Measurements from ENCODE around the gene FGR. TPM values are rescaled to one million over a fixed set of nuclear protein-coding genes. Genes with fewer than 3 reads are reported as not detected.
A peak's percentile ranks its signal among the peaks of the same experiment; 100 is the strongest.

The FGR gene
- total RNA-seq, 2 donors from 2014 or later, result 1.2 TPM; not detected in 1

GRCh38 chr1:27598295-27598687 lies 36.7 kb downstream of the FGR start:
- H3K27me3 Mint-ChIP-seq, result no peaks in the 10 kb centered on the region
- H3K4me1 Mint-ChIP-seq, result peaks cover 28% of the 10 kb centered on the region
- no peaks in the 10 kb centered on the region for H3K36me3 Mint-ChIP-seq (ENCODE audit: low read depth)
- H3K9me3 Mint-ChIP-seq, result no peaks in the 10 kb centered on the region
- H3K4me3 Mint-ChIP-seq, result peak overlapping the region; percentile 1
- no peak overlapping the region for H3K27ac Mint-ChIP-seq
- ATAC-seq (replicated peaks), result no peak

GRCh38 chr1:27597516-27598294 lies 37.3 kb downstream of the FGR start:
- ATAC-seq (replicated peaks), result no peak
- Mint-ChIP-seq H3K4me3 (no peak overlapping the region), H3K36me3 (ENCODE audit: low read depth) (no peaks in the 10 kb centered on the region), H3K27ac (no peak overlapping the region), H3K9me3 (no peaks in the 10 kb centered on the region), H3K4me1 (peaks cover 28% of the 10 kb centered on the region), H3K27me3 (no peaks in the 10 kb centered on the region)

- H3K4me3 Mint-ChIP-seq, result no peak overlapping the region
- H3K27ac Mint-ChIP-seq, result no peak overlapping the region
- no peaks in the 10 kb centered on the region for H3K27me3 Mint-ChIP-seq
- no peak for ATAC-seq (replicated peaks)
- no peaks in the 10 kb centered on the region for H3K9me3 Mint-ChIP-seq
- peaks cover 28% of the 10 kb centered on the region for H3K4me1 Mint-ChIP-seq
- H3K36me3 Mint-ChIP-seq (ENCODE audit: low read depth), result no peaks in the 10 kb centered on the region
Measured at GRCh38 chr1:27596986-27597385, 38.0 kb downstream of the FGR start.

DNA sequence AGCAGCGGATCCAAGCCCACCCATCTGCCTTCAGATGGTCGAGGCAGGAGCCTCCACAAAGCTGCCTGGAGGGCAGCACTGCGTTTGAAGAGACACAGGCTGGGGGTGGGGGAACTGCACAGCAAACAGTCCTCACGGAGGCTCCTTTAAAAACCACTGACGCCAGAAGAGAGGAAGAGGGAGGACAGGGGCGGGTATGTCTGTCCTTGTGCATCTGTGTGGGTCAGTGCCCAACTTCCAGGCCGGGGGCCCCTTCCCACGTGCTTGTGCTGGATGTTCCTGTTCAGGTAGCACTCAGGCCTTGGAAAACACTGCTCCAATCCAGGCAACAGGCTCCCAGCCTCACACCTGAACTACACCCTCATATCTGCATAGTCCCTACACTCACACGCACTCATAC lies 38.7 kb downstream of the FGR start:
- H3K36me3 Mint-ChIP-seq (ENCODE audit: low read depth), result no peaks in the 10 kb centered on the region
- H3K4me1 Mint-ChIP-seq, result peaks cover 28% of the 10 kb centered on the region
- ATAC-seq (replicated peaks), result no peak

DNA sequence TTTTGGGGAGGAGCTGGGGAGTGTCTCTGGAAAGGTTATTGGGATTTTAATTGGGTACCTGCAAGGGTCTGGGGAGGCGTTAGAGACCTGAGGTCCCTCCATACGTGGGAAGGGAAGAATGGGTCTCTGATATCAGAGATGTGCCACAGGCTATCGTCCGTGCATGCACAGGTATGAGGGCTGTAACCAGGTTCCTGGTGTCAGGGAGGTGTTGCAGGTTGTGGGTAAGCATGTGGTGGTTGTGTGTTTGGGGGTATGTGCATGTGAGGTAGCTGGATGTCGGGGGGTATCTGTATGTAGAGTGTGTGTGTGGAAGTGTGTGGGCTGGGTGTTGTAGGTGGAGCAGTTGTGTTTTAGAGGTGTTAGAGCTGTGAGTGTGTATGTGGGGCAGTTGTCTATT lies 39.4 kb downstream of the FGR start:
- no peak for ATAC-seq (replicated peaks)
- no peaks in the 10 kb centered on the region for H3K27me3 Mint-ChIP-seq

More for the DNA sequence above, 38.7 kb downstream of the FGR start:
- Mint-ChIP-seq H3K27ac (no peak overlapping the region), H3K9me3 (no peaks in the 10 kb centered on the region), H3K27me3 (no peaks in the 10 kb centered on the region), H3K4me3 (no peak overlapping the region)

DNA sequence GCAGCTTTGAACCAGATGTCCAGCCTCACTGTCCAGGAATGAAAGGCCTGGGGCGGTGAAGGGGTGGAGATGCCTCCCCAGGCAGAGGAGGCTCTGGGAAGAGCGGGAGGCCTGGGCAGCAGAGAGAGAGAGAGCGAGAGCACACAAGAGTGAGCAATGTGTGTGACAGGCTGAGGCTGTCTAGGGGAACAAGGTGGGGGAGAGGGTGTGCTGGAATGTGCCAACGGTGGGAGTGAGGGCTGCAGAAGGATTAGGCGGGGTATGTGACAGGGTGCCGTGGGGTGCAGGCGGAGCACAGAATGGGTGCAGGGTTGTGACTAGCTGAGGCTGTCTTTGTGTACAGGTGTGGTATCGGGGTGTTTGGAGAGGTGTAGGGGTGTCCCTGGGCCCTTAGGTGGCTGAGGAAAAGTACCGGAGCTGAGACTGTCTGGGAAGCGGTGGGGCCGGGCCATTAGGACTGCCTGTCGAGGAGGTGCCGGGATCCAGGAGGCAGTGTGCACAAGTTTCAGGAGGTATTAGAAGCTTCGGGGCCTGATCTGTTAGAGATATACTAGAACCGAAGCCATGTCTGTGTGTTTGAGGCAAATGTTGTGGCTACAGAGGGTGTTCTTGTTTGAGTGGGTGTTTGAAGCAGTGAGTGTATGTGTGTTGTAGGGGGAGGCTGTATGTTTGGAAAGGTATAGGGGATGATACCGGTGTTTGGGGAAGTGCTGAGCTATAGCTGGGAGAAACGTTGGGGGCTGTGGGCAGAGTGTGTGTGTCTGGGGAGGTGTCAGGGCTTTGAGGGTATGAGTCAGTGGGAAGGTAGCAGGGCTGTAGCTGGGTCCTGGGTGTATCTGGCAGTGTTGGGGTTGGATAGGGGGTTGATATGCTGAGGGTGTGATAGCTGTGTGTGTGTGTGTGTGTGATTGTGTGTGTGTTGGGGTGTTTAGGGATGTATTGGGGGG lies 40.1 kb downstream of the FGR start:
- H3K9me3 Mint-ChIP-seq, result no peaks in the 10 kb centered on the region
- no peaks in the 10 kb centered on the region for H3K27me3 Mint-ChIP-seq
- peaks cover 18% of the 10 kb centered on the region for H3K4me1 Mint-ChIP-seq
- H3K27ac Mint-ChIP-seq, result no peak overlapping the region
- ATAC-seq (replicated peaks), result peak; percentile 63
- H3K4me3 Mint-ChIP-seq, result no peak overlapping the region
- no peaks in the 10 kb centered on the region for H3K36me3 Mint-ChIP-seq (ENCODE audit: low read depth)

More for the DNA sequence above, 39.4 kb downstream of the FGR start:
- Mint-ChIP-seq H3K36me3 (ENCODE audit: low read depth) (no peaks in the 10 kb centered on the region), H3K27ac (no peak overlapping the region), H3K4me3 (no peak overlapping the region), H3K4me1 (peaks cover 22% of the 10 kb centered on the region), H3K9me3 (no peaks in the 10 kb centered on the region)

GRCh38 chr1:27593678-27594563 lies 41.1 kb downstream of the FGR start:
- Mint-ChIP-seq H3K9me3 (no peaks in the 10 kb centered on the region), H3K36me3 (ENCODE audit: low read depth) (no peaks in the 10 kb centered on the region)
- ATAC-seq (replicated peaks), result no peak

GRCh38 chr1:27592931-27593677 lies 41.9 kb downstream of the FGR start:
- H3K27ac Mint-ChIP-seq, result no peak overlapping the region
- H3K9me3 Mint-ChIP-seq, result no peaks in the 10 kb centered on the region
- no peaks in the 10 kb centered on the region for H3K27me3 Mint-ChIP-seq
- H3K36me3 Mint-ChIP-seq (ENCODE audit: low read depth), result no peaks in the 10 kb centered on the region
- no peak for ATAC-seq (replicated peaks)
- H3K4me3 Mint-ChIP-seq, result no peak overlapping the region
- H3K4me1 Mint-ChIP-seq, result peaks cover 7% of the 10 kb centered on the region

More at GRCh38 chr1:27593678-27594563, 41.1 kb downstream of the FGR start:
- no peak overlapping the region for H3K4me3 Mint-ChIP-seq
- no peaks in the 10 kb centered on the region for H3K27me3 Mint-ChIP-seq
- no peak overlapping the region for H3K27ac Mint-ChIP-seq
- H3K4me1 Mint-ChIP-seq, result peaks cover 11% of the 10 kb centered on the region

DNA sequence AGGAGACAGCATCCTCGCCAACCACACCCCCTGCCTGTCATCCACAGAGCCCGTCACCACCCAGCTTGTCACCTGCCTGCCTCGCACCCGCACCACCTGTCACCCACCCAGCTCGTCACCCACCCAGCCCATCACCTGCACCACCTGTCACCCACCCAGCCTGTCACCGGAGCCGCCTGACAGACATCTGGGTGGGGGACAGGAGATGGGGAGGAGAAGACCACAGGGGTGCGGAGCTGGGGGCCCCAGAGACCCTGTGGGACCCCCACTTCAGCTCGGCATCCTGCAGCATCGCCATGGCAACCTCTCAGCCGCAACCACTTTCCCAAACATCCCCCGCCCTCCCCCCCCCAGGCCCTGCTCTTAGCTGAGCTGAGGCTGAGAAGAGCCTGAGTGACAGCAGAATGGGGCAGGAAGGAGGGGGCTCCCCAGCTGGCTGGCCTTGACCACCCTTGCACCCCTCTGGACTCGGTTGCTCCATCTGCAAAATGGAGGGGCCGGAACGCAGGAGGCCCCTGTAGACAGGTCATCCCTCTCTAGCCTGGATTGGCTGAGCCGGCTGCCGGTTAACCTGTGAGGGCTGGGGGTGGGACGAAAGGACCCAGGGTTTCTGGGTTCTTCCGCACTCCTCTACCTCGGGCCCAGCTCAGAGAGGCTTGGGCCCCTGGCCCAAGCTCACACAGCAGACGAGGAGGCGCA lies 42.6 kb downstream of the FGR start:
- Mint-ChIP-seq H3K4me3 (no peak overlapping the region), H3K36me3 (ENCODE audit: low read depth) (no peaks in the 10 kb centered on the region), H3K27me3 (no peaks in the 10 kb centered on the region), H3K9me3 (no peaks in the 10 kb centered on the region), H3K4me1 (no peaks in the 10 kb centered on the region), H3K27ac (no peak overlapping the region)
- no peak for ATAC-seq (replicated peaks)

GRCh38 chr1:27591622-27592021 lies 43.4 kb downstream of the FGR start:
- Mint-ChIP-seq H3K9me3 (no peaks in the 10 kb centered on the region), H3K4me1 (no peaks in the 10 kb centered on the region), H3K27ac (no peak overlapping the region), H3K36me3 (ENCODE audit: low read depth) (no peaks in the 10 kb centered on the region), H3K27me3 (no peaks in the 10 kb centered on the region), H3K4me3 (no peak overlapping the region)
- ATAC-seq (replicated peaks), result no peak

GRCh38 chr1:27590917-27591508 lies 44.0 kb downstream of the FGR start:
- ATAC-seq (replicated peaks), result no peak
- Mint-ChIP-seq H3K36me3 (ENCODE audit: low read depth) (no peaks in the 10 kb centered on the region), H3K27ac (no peak overlapping the region), H3K9me3 (no peaks in the 10 kb centered on the region), H3K4me3 (no peak overlapping the region), H3K4me1 (no peaks in the 10 kb centered on the region), H3K27me3 (no peaks in the 10 kb centered on the region)

DNA sequence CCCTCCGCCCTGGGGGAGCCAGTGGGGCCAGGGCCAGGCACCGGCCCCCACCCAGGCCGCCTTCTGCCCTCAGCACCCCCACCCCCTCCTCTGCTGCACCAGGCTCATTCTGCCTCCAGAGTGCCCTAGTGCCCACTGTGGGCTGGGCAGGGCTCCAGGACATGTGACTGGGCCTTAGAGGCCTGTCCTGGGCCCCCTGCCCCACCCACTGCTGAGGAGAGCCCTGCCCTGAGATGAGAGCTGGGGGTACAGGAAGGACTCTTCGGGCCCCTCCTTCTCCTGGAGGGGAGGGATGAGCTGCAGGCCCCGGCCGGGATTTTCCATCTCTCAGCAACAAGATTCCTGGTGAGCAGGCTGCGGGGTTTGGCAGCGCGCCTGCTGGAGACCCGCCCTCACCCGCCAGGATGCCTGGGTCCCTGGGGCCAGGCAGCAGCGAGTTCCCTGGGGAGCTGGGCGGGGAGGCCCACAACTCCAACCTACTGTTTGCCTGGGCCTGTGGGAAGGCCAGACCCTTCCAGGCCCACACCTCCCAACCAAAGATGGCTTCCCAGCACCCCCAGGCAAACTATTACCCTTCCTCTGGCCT lies 45.1 kb downstream of the FGR start:
- Mint-ChIP-seq H3K27me3 (no peaks in the 10 kb centered on the region), H3K9me3 (no peaks in the 10 kb centered on the region), H3K27ac (no peak overlapping the region), H3K4me3 (no peak overlapping the region), H3K36me3 (ENCODE audit: low read depth) (no peaks in the 10 kb centered on the region), H3K4me1 (no peaks in the 10 kb centered on the region)
- no peak for ATAC-seq (replicated peaks)

All from activated T-helper 17 cell treated with anti-CD3 and anti-CD28 coated beads, Interleukin-2, amount 50 U/mL, for 72 hours (primary cell).